IMR-90 (cell line): ENCODE data around the gene ZNF727. TPM values are rescaled to one million over a fixed set of nuclear protein-coding genes. Genes with fewer than 3 reads are reported as not detected.
"Not testable (repeated sequence)": the region's sequence is repeated elsewhere in the genome, so short reads cannot be mapped to it uniquely, and the experiment has no call there.

Source experiments
- ATAC-seq: fragments of 200-7000 bp; cut with Tn5 transposase; 2 replicates; pipeline ENCODE4 v1.9.1; 2020; ENCODE audit warnings: low read depth, mild to moderate bottlenecking, moderate library complexity
- BruUV-seq: library from RNA; stranded (reverse); fragments of 400-500 nt; replicated peaks from 2 replicates; lab custom pipeline; 2021; lab: Mats Ljungman, UMichigan
- CTCF ChIA-PET: fragments of 300-600 bp; formaldehyde crosslinking; extraction: SDS; loops from one replicate; lab custom pipeline; 2021; ENCODE audit warnings: antibody characterized with exemption; lab: Yijun Ruan, JAX
- POLR2A ChIA-PET: fragments of 300-600 bp; sonication (Branson Sonifier 250); formaldehyde crosslinking; loops from one replicate; lab custom pipeline; 2022; ENCODE audit warnings: antibody characterized with exemption; ENCODE audit not compliant: unreplicated experiment; lab: Charles Lee
- DNase-seq: peaks from one replicate; pipeline ENCODE4 v3.0.0; 2013
- H2AFZ ChIP-seq: replicated peaks from 2 replicates; pipeline ENCODE3; 2013; ENCODE audit warnings: low read length, mild to moderate bottlenecking; ENCODE audit not compliant: poor library complexity
- H2AK5ac ChIP-seq: 2 replicates; pipeline ENCODE4 v1.6.1; 2013; ENCODE audit warnings: low read depth, low read length, inconsistent platforms
- H2AK9ac ChIP-seq: replicated peaks from 2 replicates; pipeline ENCODE3; 2013; ENCODE audit warnings: mild to moderate bottlenecking, low read depth, low read length, moderate library complexity; ENCODE audit not compliant: poor library complexity
- H2BK120ac ChIP-seq: 2 replicates; pipeline ENCODE4 v1.6.1; 2013; ENCODE audit warnings: low read depth, low read length, inconsistent platforms
- H2BK15ac ChIP-seq: 3 replicates; pipeline ENCODE4 v1.6.1; 2013; ENCODE audit warnings: low read depth, low read length, inconsistent platforms
- H2BK20ac ChIP-seq: 2 replicates; pipeline ENCODE4 v1.6.1; 2013; ENCODE audit warnings: low read depth, mild to moderate bottlenecking, inconsistent platforms, low read length, moderate library complexity
- H2BK5ac ChIP-seq: 2 replicates; pipeline ENCODE4 v1.6.1; 2013; ENCODE audit warnings: mild to moderate bottlenecking, low read depth, low read length, inconsistent platforms; ENCODE audit not compliant: poor library complexity, severe bottlenecking
- H3K14ac ChIP-seq: replicated peaks from 2 replicates; pipeline ENCODE4 v1.6.1; 2013; ENCODE audit warnings: low read depth, low read length, inconsistent platforms
- H3K18ac ChIP-seq: 2 replicates; pipeline ENCODE4 v1.6.1; 2013; ENCODE audit warnings: low read depth, low read length, control low read depth
- H3K23ac ChIP-seq: 2 replicates; pipeline ENCODE4 v1.6.1; 2013; ENCODE audit warnings: low read depth, low read length, inconsistent platforms
- H3K27ac ChIP-seq: 2 replicates; pipeline ENCODE4 v1.5.1; 2013; ENCODE audit warnings: mild to moderate bottlenecking, control low read depth, low read length; ENCODE audit not compliant: insufficient read depth
- H3K27me3 ChIP-seq: 2 replicates; pipeline ENCODE4 v1.6.1; 2013; ENCODE audit warnings: low read length; ENCODE audit not compliant: control insufficient read depth, insufficient read depth
- H3K36me3 ChIP-seq: 2 replicates; pipeline ENCODE4 v1.6.1; 2013; ENCODE audit warnings: low read length, mixed read lengths; ENCODE audit not compliant: control insufficient read depth, insufficient read depth
- H3K4ac ChIP-seq: 2 replicates; pipeline ENCODE4 v1.6.1; 2013; ENCODE audit warnings: low read depth, low read length, inconsistent platforms
- H3K4me1 ChIP-seq: 2 replicates; pipeline ENCODE4 v1.6.1; 2013; ENCODE audit warnings: low read length, mixed read lengths; ENCODE audit not compliant: control insufficient read depth, insufficient read depth
- H3K4me2 ChIP-seq: 2 replicates; pipeline ENCODE4 v1.6.1; 2013; ENCODE audit warnings: low read depth, mild to moderate bottlenecking, control low read depth, low read length, moderate library complexity
- H3K4me3 ChIP-seq: 2 replicates; pipeline ENCODE4 v1.5.1; 2013; ENCODE audit warnings: low read depth, mild to moderate bottlenecking, control low read depth, low read length, moderate library complexity; ENCODE audit not compliant: insufficient read depth
- H3K56ac ChIP-seq: 2 replicates; pipeline ENCODE4 v1.6.1; 2013; ENCODE audit warnings: low read length, inconsistent platforms; ENCODE audit not compliant: insufficient read depth; ENCODE audit errors: extremely low read depth
- H3K79me1 ChIP-seq, 2 experiments: 2 replicates each; pipeline ENCODE4 v1.6.1; 2013; ENCODE audit warnings: low read length in 2 of 2, inconsistent platforms in 1 of 2, low read depth in 1 of 2
- H3K9ac ChIP-seq: 2 replicates; pipeline ENCODE4 v1.6.1; 2013; ENCODE audit warnings: low read depth, low read length, control low read depth
- H3K9me1 ChIP-seq: 2 replicates; pipeline ENCODE4 v1.6.1; 2013; ENCODE audit warnings: low read length, inconsistent platforms; ENCODE audit not compliant: insufficient read depth
- H3K9me3 ChIP-seq: 2 replicates; pipeline ENCODE4 v1.6.1; 2013; ENCODE audit warnings: low read length; ENCODE audit not compliant: control insufficient read depth, insufficient read depth
- H4K20me1 ChIP-seq: 2 replicates; pipeline ENCODE4 v1.6.1; 2013; ENCODE audit warnings: low read length, inconsistent platforms; ENCODE audit not compliant: insufficient read depth
- H4K5ac ChIP-seq: 2 replicates; pipeline ENCODE4 v1.6.1; 2013; ENCODE audit warnings: mild to moderate bottlenecking, low read depth, low read length, control low read depth
- H4K8ac ChIP-seq, 2 experiments: 2 replicates each; pipeline ENCODE4 v1.6.1; 2013; ENCODE audit warnings: low read depth in 2 of 2, low read length in 2 of 2, control low read depth in 1 of 2, inconsistent platforms in 1 of 2
- H4K91ac ChIP-seq: 2 replicates; pipeline ENCODE4 v1.6.1; 2013; ENCODE audit warnings: low read depth, low read length, inconsistent platforms; ENCODE audit not compliant: insufficient read depth
- WGBS, 2 experiments: methylation state at CpG; one replicate each; pipeline versions ENCODE4 v1.1.5 to v1.1.7; 2013; ENCODE audit warnings: missing lambda C conversion rate in 2 of 2; ENCODE audit not compliant: insufficient read length in 1 of 2; ENCODE audit errors: extremely low coverage in 2 of 2; 5-methylcytosine and 5-hydroxymethylcytosine counted together
- dilution Hi-C: fragments of 300-500 bp; cut with HindIII; formaldehyde crosslinking; loops from one replicate; pipeline ENCODE4 v1.14.3; 2018; ENCODE audit warnings: low sequenced_read_pairs; ENCODE audit not compliant: unreplicated experiment
- in situ Hi-C: fragments of 300-500 bp; cut with MboI; formaldehyde crosslinking; loops from 3 replicates; pipeline ENCODE4 v1.14.3; 2019; ENCODE audit warnings: low sequenced_read_pairs, inconsistent platforms, mixed read lengths
- intact Hi-C: fragments of 100-400 bp; cut with micrococcal nuclease; formaldehyde crosslinking; loops from 2 replicates; pipeline ENCODE4 v1.10.0; 2022
- polyA plus RNA-seq, 3 experiments: library from polyadenylated mRNA; depleted of rRNA; stranded (reverse); fragments of >200 nt; gene quantifications; 2 replicates each; pipeline ENCODE4 v1.2.3, GENCODE V29; 2012; ENCODE audit warnings: low replicate concordance in 1 of 3
- total RNA-seq: library from RNA; depleted of rRNA; stranded (reverse); fragments of >200 nt; gene quantifications from 2 replicates; pipeline ENCODE4 v1.2.3, GENCODE V29; 2012

Gene ZNF727
- total and polyA plus RNA-seq, 2 of the 4 experiments (the other 2 are of a cell fraction): not detected

DNA sequence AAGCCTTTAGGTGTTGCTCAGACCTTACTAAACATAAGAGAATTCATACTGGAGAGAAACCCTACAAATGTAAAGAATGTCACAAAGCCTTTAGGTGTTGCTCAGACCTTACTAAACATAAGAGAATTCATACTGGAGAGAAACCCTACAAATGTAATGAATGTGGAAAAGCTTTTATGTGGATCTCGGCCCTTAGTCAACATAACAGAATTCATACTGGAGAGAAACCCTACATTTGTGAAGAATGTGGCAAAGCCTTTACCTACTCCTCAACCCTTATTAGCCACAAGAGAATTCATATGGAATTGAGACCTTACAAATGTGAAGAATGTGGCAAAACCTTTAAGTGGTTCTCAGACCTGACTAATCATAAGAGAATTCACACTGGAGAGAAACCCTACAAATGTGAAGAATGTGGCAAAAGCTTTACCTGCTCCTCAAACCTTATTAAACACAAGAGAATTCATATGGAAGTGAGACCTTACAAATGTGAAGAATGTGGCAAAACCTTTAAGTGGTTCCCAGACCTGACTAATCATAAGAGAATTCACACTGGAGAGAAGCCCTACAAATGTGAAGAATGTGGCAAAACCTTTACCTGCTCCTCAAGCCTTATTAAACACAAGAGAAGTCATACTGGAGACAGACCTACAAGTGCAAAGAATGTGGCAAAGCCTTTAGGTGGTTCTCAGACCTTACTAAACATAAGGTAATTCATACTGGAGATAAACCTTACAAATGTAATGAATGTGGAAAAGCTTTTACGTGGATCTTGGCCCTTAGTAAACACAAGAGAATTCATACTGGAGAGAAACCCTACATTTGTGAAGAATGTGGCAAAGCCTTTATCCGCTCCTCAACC lies 32.8 kb downstream of the ZNF727 start:
- H3K14ac ChIP-seq, H2BK20ac ChIP-seq, H2AFZ ChIP-seq, H3K27me3 ChIP-seq, H3K36me3 ChIP-seq, H3K9me1 ChIP-seq, dilution Hi-C loops, CTCF ChIA-PET, POLR2A ChIA-PET, H3K18ac ChIP-seq, H4K8ac ChIP-seq, H3K23ac ChIP-seq, H2BK5ac ChIP-seq, H3K4me3 ChIP-seq, H3K9ac ChIP-seq, H3K4ac ChIP-seq, ATAC-seq, BruUV-seq, in situ Hi-C loops, H2BK120ac ChIP-seq, H2BK15ac ChIP-seq, H3K27ac ChIP-seq, H3K56ac ChIP-seq, H4K20me1 ChIP-seq, DNase-seq, H3K4me2 ChIP-seq, H4K91ac ChIP-seq, intact Hi-C loops, H2AK5ac ChIP-seq, H3K4me1 ChIP-seq, H2AK9ac ChIP-seq, H4K5ac ChIP-seq, H3K79me1 ChIP-seq: not testable (repeated sequence)
- H3K9me3 ChIP-seq: peaks cover 21% of the 10 kb centered on the region
- WGBS, 2 experiments: no CpG with 5 or more reads among the region's 3 CpGs
